ENCODE measurements around the gene FBXW7.
A peak's percentile ranks its signal among the peaks of the same experiment; 100 is the strongest.

Gene FBXW7

GRCh38 chr4:152363904-152364303 is 172.0 kb downstream of the FBXW7 start:
- no peak for DNase-seq

- no peak for DNase-seq
These were observed 172.8 kb downstream of the FBXW7 start for GRCh38 chr4:152363086-152363485.

DNA sequence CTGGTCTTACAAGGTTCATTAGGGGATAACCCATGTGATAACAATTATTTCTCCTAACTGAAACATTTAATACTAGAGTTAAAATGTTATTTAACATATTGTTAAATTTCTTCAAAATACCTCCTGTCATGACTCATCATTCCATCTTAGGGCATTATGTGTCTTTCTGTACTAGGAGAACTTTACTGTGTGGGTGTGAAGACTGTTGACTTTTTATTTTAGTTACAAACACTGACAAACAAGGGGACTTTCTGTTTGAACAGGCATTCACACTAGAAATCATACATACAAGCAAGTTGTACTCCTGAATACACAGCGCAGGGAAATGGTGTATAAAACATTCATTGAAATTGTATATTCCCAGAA is 175.9 kb downstream of the FBXW7 start:
- DNase-seq, result no peak

DNA sequence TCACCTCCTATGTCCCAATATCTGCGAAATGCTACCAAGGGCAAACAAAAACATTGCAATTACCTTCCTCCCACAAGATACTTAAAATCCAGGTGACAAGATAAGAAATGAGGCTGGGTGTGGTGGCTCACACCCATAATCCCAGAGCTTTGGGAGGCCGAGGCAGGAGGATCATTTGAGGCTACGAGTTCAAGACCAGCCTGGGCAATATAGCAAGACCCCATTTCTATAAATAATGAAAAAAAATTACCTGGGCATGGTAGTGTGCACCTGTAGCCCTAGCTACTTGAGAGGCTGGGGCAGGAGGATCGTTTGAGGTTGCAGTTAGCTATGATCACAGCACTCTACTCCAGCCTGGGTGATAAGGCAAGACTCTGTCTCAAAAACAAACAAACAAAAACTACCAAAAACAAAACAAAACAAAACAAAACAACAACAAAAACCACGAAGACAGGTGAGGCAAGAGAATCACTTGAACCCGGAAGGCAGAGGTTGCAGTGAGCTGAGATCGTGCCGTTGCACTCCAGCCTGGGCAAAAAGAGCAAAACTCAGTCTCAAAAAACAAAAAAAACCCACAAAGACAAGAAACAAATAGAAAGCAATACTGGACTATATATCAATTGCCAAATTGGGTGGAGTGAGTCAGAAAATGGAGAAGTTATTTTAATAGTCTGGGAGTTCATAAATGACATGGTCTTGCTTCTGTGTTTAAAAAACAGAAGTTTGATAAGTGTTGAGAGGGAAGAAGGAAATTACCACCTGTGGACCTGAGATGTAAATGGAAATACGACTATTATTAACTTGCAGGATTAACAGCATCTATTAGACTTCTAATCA is 176.5 kb downstream of the FBXW7 start:
- no peak for DNase-seq

DNA sequence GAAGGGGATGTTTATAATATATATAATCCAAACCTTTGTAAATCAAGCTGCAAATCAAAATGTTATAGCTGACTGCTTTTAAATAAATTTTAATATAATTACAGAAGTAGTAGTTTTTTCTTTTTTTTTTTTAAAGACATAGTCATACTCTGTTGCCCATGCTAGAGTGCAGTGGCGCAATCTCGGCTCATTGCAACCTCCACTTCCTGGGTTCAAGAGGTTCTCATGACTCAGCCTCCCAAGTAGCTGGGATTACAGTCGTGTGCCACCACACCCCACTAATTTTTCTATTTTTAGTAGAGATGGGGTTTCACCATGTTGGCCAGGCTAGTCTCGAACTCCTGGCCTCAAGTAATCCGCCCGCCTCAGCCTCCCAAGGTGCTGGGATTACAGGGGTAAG is 178.7 kb downstream of the FBXW7 start:
- no peak for DNase-seq

DNA sequence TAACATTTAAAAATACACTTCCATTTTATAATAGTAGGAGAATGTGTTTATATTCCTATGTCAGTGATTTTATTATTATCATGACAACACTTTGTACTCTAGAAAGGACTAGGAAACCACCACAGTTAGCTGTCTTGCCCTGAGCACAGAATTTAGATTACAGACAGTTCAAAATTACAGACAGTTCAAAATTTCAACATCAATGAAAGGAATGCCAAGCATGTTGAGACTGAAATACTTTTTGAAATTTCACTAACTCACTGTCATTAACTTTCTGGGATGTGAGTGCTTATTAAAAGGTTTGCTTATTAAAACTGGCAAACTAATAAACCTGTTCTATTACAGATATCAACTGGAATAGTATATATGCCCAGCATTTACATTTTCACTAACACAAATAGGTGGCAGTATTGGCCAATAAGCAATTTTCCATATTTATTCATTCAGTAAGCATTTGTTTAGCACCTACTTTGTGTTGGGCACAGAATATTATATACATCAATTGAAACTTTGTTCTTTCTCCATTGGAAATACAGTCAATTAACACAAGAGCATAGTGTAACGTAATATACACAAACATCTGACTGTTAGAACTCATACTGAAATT is 179.4 kb downstream of the FBXW7 start:
- no peak for DNase-seq

DNA sequence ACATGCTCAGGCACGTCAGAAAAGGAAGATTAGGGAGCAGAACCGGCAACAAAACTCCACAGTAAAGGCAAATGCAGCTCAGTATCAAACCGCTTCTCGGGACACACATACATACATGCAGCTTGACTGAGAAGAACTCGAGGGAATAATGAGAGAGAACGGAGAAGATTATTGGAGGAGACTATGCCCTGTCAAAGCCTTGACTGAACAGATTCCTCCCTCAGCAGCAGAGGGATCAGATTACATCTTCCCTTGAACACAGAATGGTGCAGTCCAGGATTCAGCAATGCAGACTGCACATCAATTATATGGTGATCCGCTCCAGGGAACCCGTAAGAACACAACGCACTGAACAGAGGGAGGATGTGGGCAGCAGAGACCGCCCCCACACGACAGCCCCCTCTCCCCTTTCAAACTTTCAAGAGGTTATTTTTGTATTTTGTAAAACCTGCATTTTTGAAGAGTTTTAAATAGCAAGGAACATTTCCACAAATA is 183.2 kb downstream of the FBXW7 start:
- no peak for DNase-seq

DNA sequence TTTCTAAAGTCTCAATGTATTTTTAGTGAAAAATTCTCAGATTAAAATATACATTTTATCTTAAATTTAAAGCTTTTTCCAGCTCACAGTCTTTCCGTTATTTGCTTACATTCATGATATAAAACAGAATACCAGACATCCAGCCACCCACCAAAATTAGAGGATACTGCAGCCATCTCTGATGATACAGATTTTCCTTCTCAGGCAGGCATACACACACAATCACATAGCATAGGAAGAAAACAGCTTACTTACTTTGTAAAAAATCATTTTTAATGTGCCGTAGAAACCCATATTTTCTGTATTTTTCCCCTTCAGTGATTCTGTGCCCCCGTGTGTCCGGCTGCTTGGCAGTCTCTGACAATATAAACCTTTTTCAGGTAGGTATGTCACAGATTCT is 183.7 kb downstream of the FBXW7 start:
- no peak for DNase-seq

DNA sequence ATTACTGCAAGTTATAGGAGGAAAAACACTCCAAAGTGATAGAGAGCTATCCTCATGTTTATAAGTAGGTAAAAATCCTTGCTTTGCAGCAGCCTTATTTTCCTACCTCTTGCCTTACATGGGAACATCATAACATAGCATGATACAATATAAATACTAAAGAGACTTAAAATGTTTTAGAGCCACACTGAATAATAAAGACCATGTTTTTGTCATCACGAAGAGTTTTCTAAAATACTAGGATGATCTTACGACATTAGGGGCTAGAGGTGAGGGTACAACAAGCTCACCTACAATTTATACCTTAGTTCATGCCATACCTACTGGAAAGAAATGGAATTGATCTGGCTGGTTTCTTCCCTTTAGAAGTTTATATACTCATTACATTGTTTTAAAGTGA is 184.8 kb downstream of the FBXW7 start:
- DNase-seq, result no peak

- DNase-seq, result no peak
These were observed 187.2 kb downstream of the FBXW7 start for GRCh38 chr4:152348670-152349069.

GRCh38 chr4:152346979-152347378 is 188.9 kb downstream of the FBXW7 start:
- no peak for DNase-seq

- no peak for DNase-seq
These were observed 189.4 kb downstream of the FBXW7 start for GRCh38 chr4:152346526-152346925.

GRCh38 chr4:152344001-152344400 is 191.9 kb downstream of the FBXW7 start:
- no peak for DNase-seq

- DNase-seq, result no peak
These were observed 193.6 kb downstream of the FBXW7 start for GRCh38 chr4:152342293-152342692.

DNA sequence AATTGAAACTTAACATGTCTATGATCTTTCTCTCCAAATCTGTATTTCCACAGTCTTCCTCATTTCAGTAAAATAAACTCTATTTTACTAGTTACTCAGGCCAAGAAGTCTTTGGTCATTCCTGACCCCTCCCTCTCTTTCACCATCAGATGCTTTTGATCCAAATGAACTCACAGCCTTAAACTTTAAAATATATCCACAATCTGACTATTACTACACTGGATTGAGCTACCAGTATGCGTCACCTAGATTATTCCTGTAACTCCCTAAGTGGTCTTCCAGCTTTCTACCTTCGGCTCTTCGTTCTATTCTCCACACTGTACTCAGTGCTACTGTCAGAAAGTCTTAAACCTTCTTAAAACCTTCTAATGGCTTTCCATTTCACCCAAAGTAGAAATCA is 195.1 kb downstream of the FBXW7 start:
- no peak for DNase-seq

DNA sequence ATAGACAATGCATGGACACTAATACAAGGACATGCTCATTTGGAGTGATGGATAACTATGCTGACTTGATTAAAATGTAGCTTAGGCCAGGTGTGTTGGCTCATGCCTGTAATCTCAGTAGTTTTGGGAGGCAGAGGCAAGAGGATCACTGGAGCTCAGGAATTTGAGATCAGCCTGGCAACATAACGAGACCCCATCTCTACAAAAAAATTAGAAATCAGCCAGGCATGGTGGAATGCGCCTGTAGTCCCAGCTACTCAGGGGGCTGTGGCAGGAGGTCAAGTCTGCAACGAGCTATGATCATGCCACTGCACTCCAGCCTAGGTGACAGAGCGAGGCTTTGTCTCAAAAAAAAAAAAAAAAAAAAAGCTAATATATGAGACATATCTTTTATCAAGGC is 196.3 kb downstream of the FBXW7 start:
- DNase-seq, result no peak

- no peak for DNase-seq
These were observed 201.0 kb downstream of the FBXW7 start for GRCh38 chr4:152334931-152335330.

GRCh38 chr4:152331042-152331441 is 204.8 kb downstream of the FBXW7 start:
- no peak for DNase-seq

- DNase-seq, result no peak
These were observed 207.3 kb downstream of the FBXW7 start for GRCh38 chr4:152328582-152328981.

GRCh38 chr4:152327606-152328453 is 208.1 kb downstream of the FBXW7 start:
- DNase-seq, result peak; percentile 11

DNA sequence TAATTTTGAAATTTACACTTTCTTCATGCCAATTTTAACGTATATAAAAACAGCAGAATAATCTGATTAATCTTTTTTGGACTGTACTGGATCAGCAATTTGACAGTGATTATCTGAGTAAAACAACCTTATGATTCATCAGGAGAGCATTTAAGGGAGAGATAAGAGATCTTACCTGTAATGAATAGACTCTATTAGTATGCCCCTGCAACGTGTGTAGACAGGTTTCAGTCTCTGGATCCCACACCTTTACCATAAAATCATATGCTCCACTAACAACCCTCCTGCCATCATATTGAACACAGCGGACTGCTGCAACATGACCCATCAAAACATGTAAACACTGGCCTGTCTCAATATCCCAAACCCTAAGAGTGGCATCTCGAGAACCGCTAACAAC is 210.1 kb downstream of the FBXW7 start:
- DNase-seq, result no peak

- DNase-seq, result no peak
These were observed 212.7 kb downstream of the FBXW7 start for GRCh38 chr4:152323221-152323620.

GRCh38 chr4:152322656-152323055 is 213.2 kb downstream of the FBXW7 start:
- no peak for DNase-seq

DNA sequence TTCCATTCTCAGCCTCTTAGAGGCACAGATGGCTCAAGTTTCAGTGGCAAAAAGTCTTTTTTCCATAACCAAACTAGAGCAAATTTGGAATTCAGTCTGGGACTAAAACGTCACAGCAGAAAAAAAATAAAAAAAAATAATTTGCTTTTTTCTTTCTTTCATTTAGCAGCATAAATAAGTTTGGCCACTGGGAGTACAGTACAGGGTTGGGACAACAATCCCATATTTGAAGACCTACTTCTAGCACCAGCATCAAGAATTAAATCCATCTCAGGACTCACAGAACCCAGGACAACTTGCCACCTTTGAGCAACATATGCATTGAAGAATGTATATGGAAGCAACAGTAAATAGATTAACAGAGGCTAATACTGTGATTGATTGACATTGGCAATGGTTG is 214.0 kb downstream of the FBXW7 start:
- DNase-seq, result no peak
